OCI-LY7 (cell line): ENCODE data around the gene SMG6. TPM values are rescaled to one million over a fixed set of nuclear protein-coding genes. Genes with fewer than 3 reads are reported as not detected.

ENCODE experiments used
- BruUV-seq: library from RNA; stranded (reverse); fragments of 400-500 nt; replicated peaks from 2 replicates; lab custom pipeline; 2021; lab: Mats Ljungman, UMichigan
- CTCF ChIA-PET: fragments of 300-600 bp; sonication (Branson Sonifier 250); formaldehyde crosslinking; loops from one replicate; lab custom pipeline; 2022; ENCODE audit warnings: antibody characterized with exemption; ENCODE audit not compliant: unreplicated experiment; lab: Charles Lee
- POLR2A ChIA-PET: fragments of 300-600 bp; sonication (Branson Sonifier 250); formaldehyde crosslinking; loops from one replicate; lab custom pipeline; 2022; ENCODE audit warnings: antibody characterized with exemption; lab: Charles Lee
- DNase-seq: peaks from one replicate; pipeline ENCODE4 v3.0.0-alpha.2; 2015; ENCODE audit warnings: low spot score
- H2AFZ ChIP-seq: fragments of 200-600 bp; sonication (generic), shearing (Covaris generic); 2 replicates; pipeline ENCODE4 v1.6.1; 2014; ENCODE audit warnings: mild to moderate bottlenecking, antibody characterized with exemption, low read length, moderate library complexity
- H3K27ac ChIP-seq: fragments of 200-600 bp; sonication (generic); 2 replicates; pipeline ENCODE4 v1.5.1; 2014; ENCODE audit warnings: mixed run types, low read depth, mild to moderate bottlenecking, moderate library complexity, low read length, inconsistent platforms; ENCODE audit not compliant: poor library complexity, severe bottlenecking
- H3K36me3 ChIP-seq: fragments of 200-600 bp; sonication (generic); 2 replicates; pipeline ENCODE4 v1.6.1; 2014; ENCODE audit warnings: mild to moderate bottlenecking, antibody characterized with exemption, low read length, moderate library complexity, mixed read lengths; ENCODE audit not compliant: insufficient read depth
- H3K4me1 ChIP-seq: fragments of 200-600 bp; sonication (generic); 2 replicates; pipeline ENCODE4 v1.5.1; 2014; ENCODE audit warnings: mild to moderate bottlenecking, low read length; ENCODE audit not compliant: insufficient read depth, poor library complexity, severe bottlenecking
- H3K4me2 ChIP-seq: fragments of 200-600 bp; sonication (generic); 2 replicates; pipeline ENCODE4 v1.6.1; 2014; ENCODE audit warnings: mild to moderate bottlenecking, low read length
- H3K4me3 ChIP-seq: fragments of 200-600 bp; sonication (generic); 2 replicates; pipeline ENCODE4 v1.5.1; 2014; ENCODE audit warnings: mild to moderate bottlenecking, low read depth, low read length; ENCODE audit not compliant: poor library complexity, severe bottlenecking
- H3K79me2 ChIP-seq: fragments of 200-600 bp; sonication (generic); 2 replicates; pipeline ENCODE4 v1.6.1; 2016; ENCODE audit warnings: low read depth, mild to moderate bottlenecking, low read length, moderate library complexity, mixed read lengths; ENCODE audit not compliant: insufficient read depth
- H3K9me2 ChIP-seq: fragments of 200-600 bp; sonication (generic); 2 replicates; pipeline ENCODE4 v1.6.1; 2016; ENCODE audit warnings: mild to moderate bottlenecking, low read length, mixed read lengths; ENCODE audit not compliant: insufficient read depth
- H3K9me3 ChIP-seq: fragments of 200-600 bp; sonication (generic); 2 replicates; pipeline ENCODE4 v1.6.1; 2014; ENCODE audit warnings: mild to moderate bottlenecking, mixed run types, low read length, mixed read lengths
- H4K20me1 ChIP-seq: fragments of 200-600 bp; sonication (generic); 2 replicates; pipeline ENCODE4 v1.6.1; 2014; ENCODE audit warnings: mild to moderate bottlenecking, antibody characterized with exemption, low read length, moderate library complexity, mixed read lengths; ENCODE audit not compliant: insufficient read depth
- CTCF ChIP-seq: fragments of 200-600 bp; sonication (generic); conservative IDR thresholded peaks from 2 replicates; pipeline ENCODE4 v1.5.1; 2014; ENCODE audit warnings: mild to moderate bottlenecking, antibody characterized with exemption, low read length, moderate library complexity, mixed read lengths
- EZH2phosphoT487 ChIP-seq: fragments of 200-600 bp; sonication (generic); IDR thresholded peaks from 2 replicates; pipeline ENCODE4 v1.6.1; 2018; ENCODE audit warnings: low read depth, borderline replicate concordance, mild to moderate bottlenecking, mixed run types, antibody characterized with exemption, low read length, moderate library complexity, mixed read lengths
- intact Hi-C: fragments of 100-400 bp; cut with micrococcal nuclease; formaldehyde crosslinking; loops from one replicate; pipeline ENCODE4 v1.10.0; 2022; ENCODE audit not compliant: unreplicated experiment
- total RNA-seq, 2 experiments: library from RNA; depleted of rRNA in 1 of 2; stranded (reverse); fragments of >200 nt in 1 of 2; shearing (Covaris generic) in 1 of 2; gene quantifications; 2 replicates each; pipeline ENCODE4 v1.2.3, GENCODE V29; 2014 to 2022

The SMG6 gene
- total RNA-seq, 2 experiments from 2014 or later, result 12.5 to 17.8 TPM

GRCh38 chr17:2064520-2064971 lies 239.0 kb downstream of the SMG6 start:
- Histone ChIP-seq H3K27ac (no peak overlapping the region), H4K20me1 (no peaks in the 10 kb centered on the region), H3K4me3 (no peak overlapping the region), H3K9me3 (no peaks in the 10 kb centered on the region), H2AFZ (no peak overlapping the region), H3K36me3 (no peaks in the 10 kb centered on the region), H3K4me2 (peak overlapping the region; percentile 37), H3K9me2 (no peaks in the 10 kb centered on the region), H3K4me1 (peaks cover 28% of the 10 kb centered on the region), H3K79me2 (no peaks in the 10 kb centered on the region)
- ChIA-PET POLR2A (no interaction called here), CTCF (interaction anchor here (0.6 to 0.9 kb wide), 2 partner anchors 11 to 54 kb away, joined by 3 read pairs; no protein-coding TSS in a partner anchor)
- intact Hi-C loops, result no loop called here
- BruUV-seq, result no TSS peak
- peak; percentile 38 for DNase-seq
- TF ChIP-seq CTCF (no peak), EZH2phosphoT487 (no peak)

GRCh38 chr17:2064147-2064489 lies 239.5 kb downstream of the SMG6 start:
- DNase-seq, result no peak
- no peak for TF ChIP-seq CTCF
- no peak for TF ChIP-seq EZH2phosphoT487
- Histone ChIP-seq H3K36me3 (no peaks in the 10 kb centered on the region), H2AFZ (no peak overlapping the region), H3K9me2 (no peaks in the 10 kb centered on the region), H3K79me2 (no peaks in the 10 kb centered on the region), H3K4me3 (no peak overlapping the region), H3K27ac (no peak overlapping the region), H3K9me3 (no peaks in the 10 kb centered on the region), H4K20me1 (no peaks in the 10 kb centered on the region), H3K4me2 (peak overlapping the region; percentile 37), H3K4me1 (peaks cover 31% of the 10 kb centered on the region)
- POLR2A ChIA-PET, result no interaction called here
- intact Hi-C loops, result no loop called here
- BruUV-seq, result no TSS peak
- CTCF ChIA-PET, result interaction anchor here (0.6 kb wide), 1 partner anchor 10 kb away, joined by 3 read pairs; no protein-coding TSS in a partner anchor

- Histone ChIP-seq H3K27ac (no peak overlapping the region), H3K9me2 (no peaks in the 10 kb centered on the region), H3K9me3 (no peaks in the 10 kb centered on the region), H3K79me2 (no peaks in the 10 kb centered on the region), H4K20me1 (no peaks in the 10 kb centered on the region), H3K4me1 (peaks cover 30% of the 10 kb centered on the region), H3K4me2 (peak overlapping the region; percentile 37), H3K4me3 (no peak overlapping the region), H3K36me3 (no peaks in the 10 kb centered on the region), H2AFZ (no peak overlapping the region)
- DNase-seq, result peak; percentile 50
- intact Hi-C loops, result no loop called here
- no TSS peak for BruUV-seq
- ChIA-PET CTCF (interaction anchor here (0.6 kb wide), 1 partner anchor 10 kb away, joined by 3 read pairs; no protein-coding TSS in a partner anchor), POLR2A (no interaction called here)
- no peak for TF ChIP-seq EZH2phosphoT487
- no peak for TF ChIP-seq CTCF
Observed at GRCh38 chr17:2063261-2064146, 240.1 kb downstream of the SMG6 start.
